Loucy (cell line): ENCODE measurements around the gene TBL1X.

Source experiments
- H2AFZ ChIP-seq: fragments of 200-600 bp; sonication (generic); 2 replicates; pipeline ENCODE4 v1.6.0; 2016; ENCODE audit warnings: antibody characterized with exemption, mild to moderate bottlenecking, low read length, moderate library complexity
- H3F3A ChIP-seq: fragments of 200-600 bp; 2 replicates; pipeline ENCODE4 v1.6.0; 2016; ENCODE audit warnings: antibody characterized with exemption, low read depth, mild to moderate bottlenecking
- H3K27me3 ChIP-seq: fragments of 200-600 bp; sonication (generic); 2 replicates; pipeline ENCODE4 v1.6.1; 2014; ENCODE audit warnings: low read length, mild to moderate bottlenecking; ENCODE audit not compliant: insufficient read depth, poor library complexity, severe bottlenecking
- H3K36me3 ChIP-seq: fragments of 200-600 bp; sonication (generic); 2 replicates; pipeline ENCODE4 v1.6.1; 2016; ENCODE audit warnings: low read length; ENCODE audit not compliant: insufficient read depth
- H3K4me1 ChIP-seq: fragments of 200-600 bp; sonication (generic); 2 replicates; pipeline ENCODE4 v1.5.1; 2014; ENCODE audit warnings: low read length, mild to moderate bottlenecking; ENCODE audit not compliant: insufficient read depth, poor library complexity, severe bottlenecking
- H3K4me2 ChIP-seq: fragments of 200-600 bp; sonication (generic); 2 replicates; pipeline ENCODE4 v1.6.0; 2014; ENCODE audit warnings: antibody characterized with exemption, low read length, low read depth, mild to moderate bottlenecking; ENCODE audit not compliant: poor library complexity, severe bottlenecking
- H3K4me3 ChIP-seq: fragments of 200-600 bp; sonication (generic); 2 replicates; pipeline ENCODE4 v1.5.1; 2014; ENCODE audit warnings: low read length, mild to moderate bottlenecking, mixed read lengths; ENCODE audit not compliant: poor library complexity, severe bottlenecking
- H3K79me2 ChIP-seq: fragments of 200-600 bp; sonication (generic); 2 replicates; pipeline ENCODE4 v1.6.1; 2014; ENCODE audit warnings: low read length; ENCODE audit not compliant: insufficient read depth
- H3K9ac ChIP-seq: fragments of 200-600 bp; sonication (generic); 2 replicates; pipeline ENCODE4 v1.6.0; 2014; ENCODE audit warnings: mild to moderate bottlenecking, low read depth, low read length, moderate library complexity; ENCODE audit not compliant: poor library complexity, severe bottlenecking
- H3K9me2 ChIP-seq: fragments of 200-600 bp; sonication (generic); replicated peaks from 2 replicates; pipeline ENCODE4 v1.6.1; 2016; ENCODE audit warnings: low read depth, low read length, mixed read lengths
- H3K9me3 ChIP-seq: fragments of 200-600 bp; sonication (generic); 2 replicates; pipeline ENCODE4 v1.6.1; 2014; ENCODE audit warnings: mild to moderate bottlenecking, antibody characterized with exemption, low read length, low read depth; ENCODE audit not compliant: insufficient read depth
- H4K20me1 ChIP-seq: fragments of 200-600 bp; sonication (generic); 2 replicates; pipeline ENCODE4 v1.6.0; 2014; ENCODE audit warnings: antibody characterized with exemption, low read length, mild to moderate bottlenecking; ENCODE audit not compliant: insufficient read depth, poor library complexity, severe bottlenecking
- CTCF ChIP-seq: fragments of 200-600 bp; sonication (generic); conservative IDR thresholded peaks from 2 replicates; pipeline ENCODE4 v1.5.1; 2014; ENCODE audit warnings: mild to moderate bottlenecking, antibody characterized with exemption, low read length
- EZH2phosphoT487 ChIP-seq: fragments of 200-600 bp; IDR thresholded peaks from 2 replicates; pipeline ENCODE4 v1.6.1; 2018; ENCODE audit warnings: antibody characterized with exemption, mild to moderate bottlenecking, moderate library complexity, borderline replicate concordance

Gene TBL1X

GRCh38 chrX:9724711-9725110 is 259.9 kb downstream of the TBL1X start:
- no peak overlapping the region for H2AFZ ChIP-seq
- H4K20me1 ChIP-seq: no peaks in the 10 kb centered on the region
- H3K9me3 ChIP-seq: no peaks in the 10 kb centered on the region; the same call in 1 of the 2 replicates
- no peak overlapping the region for H3K4me2 ChIP-seq
- no peaks in the 10 kb centered on the region for H3F3A ChIP-seq
- H3K4me1 ChIP-seq: no peaks in the 10 kb centered on the region
- H3K4me3 ChIP-seq: no peak overlapping the region
- no peak overlapping the region for H3K9ac ChIP-seq
- H3K9me2 ChIP-seq: no peaks in the 10 kb centered on the region
- no peaks in the 10 kb centered on the region for H3K27me3 ChIP-seq
- H3K79me2 ChIP-seq: no peaks in the 10 kb centered on the region
- TF ChIP-seq CTCF (no peak), EZH2phosphoT487 (no peak)
- H3K36me3 ChIP-seq: no peaks in the 10 kb centered on the region

GRCh38 chrX:9728261-9728660 is 263.4 kb downstream of the TBL1X start:
- Histone ChIP-seq H3K9me3 (no peaks in the 10 kb centered on the region), H3K4me1 (no peaks in the 10 kb centered on the region), H3K79me2 (no peaks in the 10 kb centered on the region), H4K20me1 (no peaks in the 10 kb centered on the region), H3K9ac (no peak overlapping the region), H3K36me3 (no peaks in the 10 kb centered on the region), H3K9me2 (no peaks in the 10 kb centered on the region), H3K4me2 (no peak overlapping the region), H3K27me3 (no peaks in the 10 kb centered on the region), H3K4me3 (no peak overlapping the region), H2AFZ (no peak overlapping the region), H3F3A (no peaks in the 10 kb centered on the region)
- TF ChIP-seq EZH2phosphoT487 (no peak), CTCF (no peak)

GRCh38 chrX:9729171-9729885 is 264.5 kb downstream of the TBL1X start:
- Histone ChIP-seq H3K9me3 (no peaks in the 10 kb centered on the region), H4K20me1 (no peaks in the 10 kb centered on the region), H3K9ac (no peak overlapping the region), H3K4me3 (no peak overlapping the region), H2AFZ (no peak overlapping the region), H3K36me3 (no peaks in the 10 kb centered on the region), H3K4me2 (no peak overlapping the region), H3K4me1 (no peaks in the 10 kb centered on the region), H3K9me2 (no peaks in the 10 kb centered on the region), H3K27me3 (no peaks in the 10 kb centered on the region), H3K79me2 (no peaks in the 10 kb centered on the region), H3F3A (no peaks in the 10 kb centered on the region)
- no peak for TF ChIP-seq EZH2phosphoT487
- no peak for TF ChIP-seq CTCF
